ENCODE data around the gene MAP3K9. TPM values are rescaled to one million over a fixed set of nuclear protein-coding genes. Genes with fewer than 3 reads are reported as not detected.

Gene MAP3K9
- total RNA-seq, 2 donors from 2014 or later, result 10.6 to 13.0 TPM

- TF ChIP-seq CTCF (IDR thresholded peaks at IDR 0.05), result no peak
These were observed 19.4 kb downstream of the MAP3K9 start for GRCh38 chr14:70789961-70790360.

DNA sequence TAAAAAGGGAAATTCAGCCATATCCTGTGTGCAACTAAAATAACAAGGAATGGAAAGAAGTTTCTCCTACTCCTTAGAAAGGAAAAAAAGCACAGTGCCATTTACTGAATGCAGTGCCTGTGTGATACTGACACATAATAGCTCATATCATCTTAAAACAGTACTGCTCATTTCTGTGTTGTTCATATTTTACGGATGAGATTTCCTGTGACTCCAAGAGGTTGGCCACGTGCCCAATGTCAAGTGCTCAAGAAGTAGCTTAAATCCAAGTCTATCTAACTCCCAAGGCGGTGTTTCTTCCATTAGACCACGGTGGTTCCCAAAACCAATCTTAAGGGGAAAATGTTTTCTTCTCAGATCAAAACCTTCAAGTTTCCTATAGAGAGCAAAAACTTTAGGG is 20.0 kb downstream of the MAP3K9 start:
- no peak overlapping the region for H3K9ac ChIP-seq (ENCODE audit: low read depth in 2 of 2, low read length in 2 of 2)
- no peak for TF ChIP-seq CTCF (IDR thresholded peaks at IDR 0.05)
- intact Hi-C loops (cut with DNase I), result no loop called here
- DNase-seq, result no peak
- no peaks in the 10 kb centered on the region for H3K36me3 ChIP-seq
- no peak overlapping the region for H3K4me3 ChIP-seq
- no peaks in the 10 kb centered on the region for H3K4me1 ChIP-seq
- H3K27ac ChIP-seq, result no peak overlapping the region
- no peaks in the 10 kb centered on the region for H3K27me3 ChIP-seq
- H3K9me3 ChIP-seq, result no peaks in the 10 kb centered on the region

More at GRCh38 chr14:70789961-70790360, 19.4 kb downstream of the MAP3K9 start:
- no peaks in the 10 kb centered on the region for H3K27me3 ChIP-seq
- H3K4me1 ChIP-seq, result no peaks in the 10 kb centered on the region
- intact Hi-C loops (cut with DNase I), result no loop called here
- H3K36me3 ChIP-seq, result no peaks in the 10 kb centered on the region
- H3K4me3 ChIP-seq, result no peak overlapping the region
- no peaks in the 10 kb centered on the region for H3K9me3 ChIP-seq
- H3K27ac ChIP-seq, result no peak overlapping the region
- DNase-seq, result no peak
- H3K9ac ChIP-seq (ENCODE audit: low read depth in 2 of 2, low read length in 2 of 2), result no peak overlapping the region

DNA sequence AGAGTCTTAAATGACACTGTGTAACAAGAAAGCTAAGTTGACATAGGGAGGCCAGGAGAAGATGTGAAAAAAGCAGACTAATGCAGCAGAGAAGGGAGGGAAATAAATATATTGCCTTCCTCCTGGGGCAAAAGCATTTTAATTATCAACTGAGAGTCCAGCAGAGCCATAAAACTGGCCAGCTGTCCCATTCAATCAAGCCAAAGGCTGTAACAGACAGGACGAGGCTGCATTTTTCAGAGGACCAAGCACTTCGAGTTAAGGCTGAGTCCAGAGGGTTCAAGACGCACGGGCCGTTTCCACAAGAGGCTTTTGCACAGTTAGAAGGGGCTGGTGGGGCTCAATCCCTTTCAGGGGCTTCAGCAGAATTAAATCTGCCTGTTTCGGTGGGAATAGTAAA is 20.4 kb downstream of the MAP3K9 start:
- Histone ChIP-seq H3K4me3 (no peak overlapping the region), H3K27ac (no peak overlapping the region), H3K9me3 (no peaks in the 10 kb centered on the region), H3K4me1 (no peaks in the 10 kb centered on the region), H3K9ac (ENCODE audit: low read depth in 2 of 2, low read length in 2 of 2) (no peak overlapping the region), H3K27me3 (no peaks in the 10 kb centered on the region), H3K36me3 (no peaks in the 10 kb centered on the region)
- no peak for DNase-seq
- intact Hi-C loops (cut with DNase I), result no loop called here
- no peak for TF ChIP-seq CTCF (IDR thresholded peaks at IDR 0.05)

- no peaks in the 10 kb centered on the region for H3K27me3 ChIP-seq
- H3K9ac ChIP-seq (ENCODE audit: low read depth in 2 of 2, low read length in 2 of 2), result no peak overlapping the region
- H3K27ac ChIP-seq, result no peak overlapping the region
- intact Hi-C loops (cut with DNase I), result no loop called here
- TF ChIP-seq CTCF (IDR thresholded peaks at IDR 0.05), result no peak
- no peak overlapping the region for H3K4me3 ChIP-seq
- DNase-seq, result no peak
- no peaks in the 10 kb centered on the region for H3K36me3 ChIP-seq
- no peaks in the 10 kb centered on the region for H3K9me3 ChIP-seq
- H3K4me1 ChIP-seq, result no peaks in the 10 kb centered on the region
These were observed 23.8 kb downstream of the MAP3K9 start for GRCh38 chr14:70785556-70785955.

GRCh38 chr14:70784886-70785285 is 24.4 kb downstream of the MAP3K9 start:
- H3K36me3 ChIP-seq, result no peaks in the 10 kb centered on the region
- intact Hi-C loops (cut with DNase I), result no loop called here
- no peak overlapping the region for H3K27ac ChIP-seq
- H3K27me3 ChIP-seq, result no peaks in the 10 kb centered on the region
- H3K4me3 ChIP-seq, result no peak overlapping the region
- no peak for TF ChIP-seq CTCF (IDR thresholded peaks at IDR 0.05)
- H3K4me1 ChIP-seq, result no peaks in the 10 kb centered on the region
- no peaks in the 10 kb centered on the region for H3K9me3 ChIP-seq
- DNase-seq, result no peak
- no peak overlapping the region for H3K9ac ChIP-seq (ENCODE audit: low read depth in 2 of 2, low read length in 2 of 2)

- Histone ChIP-seq H3K9ac (ENCODE audit: low read depth in 2 of 2, low read length in 2 of 2) (no peak overlapping the region), H3K27me3 (no peaks in the 10 kb centered on the region), H3K4me1 (no peaks in the 10 kb centered on the region), H3K27ac (no peak overlapping the region), H3K36me3 (no peaks in the 10 kb centered on the region), H3K4me3 (no peak overlapping the region), H3K9me3 (no peaks in the 10 kb centered on the region)
- TF ChIP-seq CTCF (IDR thresholded peaks at IDR 0.05), result no peak
- no peak for DNase-seq
- intact Hi-C loops (cut with DNase I), result no loop called here
These were observed 27.0 kb downstream of the MAP3K9 start for GRCh38 chr14:70782361-70782760.
